Measurements from ENCODE around the gene D2HGDH. TPM values are rescaled to one million over a fixed set of nuclear protein-coding genes. Genes with fewer than 3 reads are reported as not detected.

D2HGDH gene
- total and polyA plus RNA-seq, 10 of the 15 experiments (the other 5 are each of a cell fraction or from before 2014, with no cell fraction given) = 0.52 to 32.1 (median 11.0) TPM

DNA sequence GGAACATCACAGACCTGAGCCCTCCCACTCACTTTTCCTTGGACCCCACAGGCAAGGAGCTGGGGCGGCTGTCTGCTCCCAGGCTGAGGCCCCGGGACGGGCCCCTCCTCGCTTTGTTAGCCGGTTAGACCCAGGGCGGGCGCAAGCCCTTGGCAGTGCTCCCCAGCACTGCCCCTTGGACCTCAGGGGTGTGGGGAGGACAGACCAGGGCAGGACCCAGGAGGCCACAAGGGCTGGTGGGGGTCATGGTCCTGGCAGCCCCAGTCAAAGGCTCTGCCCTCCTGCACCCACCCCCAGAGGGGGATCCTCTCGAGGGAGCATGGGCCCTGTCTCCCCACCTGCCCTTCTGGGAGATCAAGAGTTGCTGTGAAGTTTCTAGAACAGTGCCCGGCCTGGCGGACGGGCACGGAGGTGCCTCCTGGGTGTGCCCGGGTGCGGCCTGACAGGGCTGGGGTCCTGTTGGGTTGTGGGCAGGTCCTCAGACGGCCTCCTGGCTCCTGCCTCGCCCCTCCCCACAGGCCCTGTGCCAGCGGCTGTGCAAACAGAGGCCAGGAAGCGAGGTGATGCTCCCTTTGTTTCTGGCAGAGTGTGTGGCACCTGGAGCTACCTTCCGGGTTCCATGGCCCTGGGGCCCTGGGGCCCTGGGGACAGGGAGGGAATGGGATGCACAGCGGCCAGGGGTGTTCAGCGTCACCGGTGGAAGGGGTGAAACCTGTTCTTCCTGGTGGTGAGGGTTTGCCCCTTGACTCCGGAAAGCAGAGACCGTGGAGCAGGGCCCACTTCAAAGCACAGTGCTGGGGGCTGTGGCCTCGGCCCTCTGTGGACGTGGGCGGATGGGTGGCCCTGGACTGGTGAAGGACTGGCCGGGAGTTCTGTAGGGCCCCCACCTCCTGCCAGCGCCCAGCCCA, 39.3 kb downstream of the D2HGDH start:
- SMC1A ChIA-PET (ENCODE audit: uncharacterized antibody, unreplicated experiment) = interaction anchor here (0.6 to 1.0 kb wide), 3 partner anchors 8 to 17 kb away, joined by 3 read pairs; no protein-coding TSS in a partner anchor
- FAIRE-seq (no peak), DNase-seq (ENCODE audit: low read depth, low spot score) (no peak), ATAC-seq (no peak)
- no peak overlapping the region for H3K4me2 ChIP-seq (ENCODE audit: control insufficient read depth, insufficient read depth)
- H4K20me1 ChIP-seq (ENCODE audit: control insufficient read depth, insufficient read depth) = no peaks in the 10 kb centered on the region
- no peaks in the 10 kb centered on the region for H3K27me3 ChIP-seq (replicated peaks in 1 of 2; ENCODE audit: control insufficient read depth in 2 of 2, insufficient read depth in 2 of 2, low read length in 1 of 2)
- H3K9ac ChIP-seq (ENCODE audit: control insufficient read depth, insufficient read depth, low read length) = no peak overlapping the region
- POLR2A ChIA-PET = interaction anchor here (0.6 to 1.2 kb wide), 3 partner anchors 30 to 965 kb away, joined by 3 read pairs; no protein-coding TSS in a partner anchor
- no TSS peak for BruUV-seq (replicated peaks)
- no peak overlapping the region for H2AFZ ChIP-seq (ENCODE audit: control insufficient read depth, low read depth, low read length)
- intact Hi-C loops (cut with micrococcal nuclease; ENCODE audit: unreplicated experiment) = no loop called here
- H3K4me3 ChIP-seq = no peak overlapping the region
- TF ChIP-seq CHD4 (IDR thresholded peaks at IDR 0.05) = no peak
- TF ChIP-seq POLR2AphosphoS2 (IDR thresholded peaks at IDR 0.05; ENCODE audit: low read depth, low read length) = no peak
- no peak for TF ChIP-seq RAD21 (IDR thresholded peaks at IDR 0.05; ENCODE audit: insufficient read depth, low read depth, low read length)
- TF ChIP-seq, protein P1, sequence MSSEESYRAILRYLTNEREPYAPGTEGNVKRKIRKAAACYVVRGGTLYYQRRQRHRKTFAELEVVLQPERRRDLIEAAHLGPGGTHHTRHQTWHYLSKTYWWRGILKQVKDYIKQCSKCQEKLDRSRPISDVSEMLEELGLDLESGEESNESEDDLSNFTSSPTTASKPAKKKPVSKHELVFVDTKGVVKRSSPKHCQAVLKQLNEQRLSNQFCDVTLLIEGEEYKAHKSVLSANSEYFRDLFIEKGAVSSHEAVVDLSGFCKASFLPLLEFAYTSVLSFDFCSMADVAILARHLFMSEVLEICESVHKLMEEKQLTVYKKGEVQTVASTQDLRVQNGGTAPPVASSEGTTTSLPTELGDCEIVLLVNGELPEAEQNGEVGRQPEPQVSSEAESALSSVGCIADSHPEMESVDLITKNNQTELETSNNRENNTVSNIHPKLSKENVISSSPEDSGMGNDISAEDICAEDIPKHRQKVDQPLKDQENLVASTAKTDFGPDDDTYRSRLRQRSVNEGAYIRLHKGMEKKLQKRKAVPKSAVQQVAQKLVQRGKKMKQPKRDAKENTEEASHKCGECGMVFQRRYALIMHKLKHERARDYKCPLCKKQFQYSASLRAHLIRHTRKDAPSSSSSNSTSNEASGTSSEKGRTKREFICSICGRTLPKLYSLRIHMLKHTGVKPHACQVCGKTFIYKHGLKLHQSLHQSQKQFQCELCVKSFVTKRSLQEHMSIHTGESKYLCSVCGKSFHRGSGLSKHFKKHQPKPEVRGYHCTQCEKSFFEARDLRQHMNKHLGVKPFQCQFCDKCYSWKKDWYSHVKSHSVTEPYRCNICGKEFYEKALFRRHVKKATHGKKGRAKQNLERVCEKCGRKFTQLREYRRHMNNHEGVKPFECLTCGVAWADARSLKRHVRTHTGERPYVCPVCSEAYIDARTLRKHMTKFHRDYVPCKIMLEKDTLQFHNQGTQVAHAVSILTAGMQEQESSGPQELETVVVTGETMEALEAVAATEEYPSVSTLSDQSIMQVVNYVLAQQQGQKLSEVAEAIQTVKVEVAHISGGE (CRISPR knock-in tag; IDR thresholded peaks at IDR 0.05) = no peak
- no peak for TF ChIP-seq NFYB (IDR thresholded peaks at IDR 0.05; ENCODE audit: insufficient read depth, low read depth, low read length)
- no peak for TF ChIP-seq NFXL1 (IDR thresholded peaks at IDR 0.05; ENCODE audit: borderline replicate concordance)
- no peak for TF ChIP-seq BRCA1 (IDR thresholded peaks at IDR 0.05; ENCODE audit: low read depth, low read length)
- no peak for TF ChIP-seq SREBF1 (IDR thresholded peaks at IDR 0.05; ENCODE audit: low read length)
- TF ChIP-seq PAX5 (IDR thresholded peaks at IDR 0.05; ENCODE audit: borderline replicate concordance, low read depth, low read length) = no peak
- no peak for TF ChIP-seq JUND (IDR thresholded peaks at IDR 0.05; ENCODE audit: low read depth, low read length)
- TF ChIP-seq LARP7 (IDR thresholded peaks at IDR 0.05) = no peak
- no peak for TF ChIP-seq TBL1XR1 (IDR thresholded peaks at IDR 0.05; ENCODE audit: low read depth, low read length)
- no peak for TF ChIP-seq SPI1 (IDR thresholded peaks at IDR 0.05; ENCODE audit: borderline replicate concordance, insufficient read depth, low read depth, low read length)
- TF ChIP-seq, protein P2, sequence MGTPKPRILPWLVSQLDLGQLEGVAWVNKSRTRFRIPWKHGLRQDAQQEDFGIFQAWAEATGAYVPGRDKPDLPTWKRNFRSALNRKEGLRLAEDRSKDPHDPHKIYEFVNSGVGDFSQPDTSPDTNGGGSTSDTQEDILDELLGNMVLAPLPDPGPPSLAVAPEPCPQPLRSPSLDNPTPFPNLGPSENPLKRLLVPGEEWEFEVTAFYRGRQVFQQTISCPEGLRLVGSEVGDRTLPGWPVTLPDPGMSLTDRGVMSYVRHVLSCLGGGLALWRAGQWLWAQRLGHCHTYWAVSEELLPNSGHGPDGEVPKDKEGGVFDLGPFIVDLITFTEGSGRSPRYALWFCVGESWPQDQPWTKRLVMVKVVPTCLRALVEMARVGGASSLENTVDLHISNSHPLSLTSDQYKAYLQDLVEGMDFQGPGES (IDR thresholded peaks at IDR 0.05) = no peak
- no peak for TF ChIP-seq BACH1 (IDR thresholded peaks at IDR 0.05; ENCODE audit: borderline replicate concordance)
- TF ChIP-seq, protein P3, sequence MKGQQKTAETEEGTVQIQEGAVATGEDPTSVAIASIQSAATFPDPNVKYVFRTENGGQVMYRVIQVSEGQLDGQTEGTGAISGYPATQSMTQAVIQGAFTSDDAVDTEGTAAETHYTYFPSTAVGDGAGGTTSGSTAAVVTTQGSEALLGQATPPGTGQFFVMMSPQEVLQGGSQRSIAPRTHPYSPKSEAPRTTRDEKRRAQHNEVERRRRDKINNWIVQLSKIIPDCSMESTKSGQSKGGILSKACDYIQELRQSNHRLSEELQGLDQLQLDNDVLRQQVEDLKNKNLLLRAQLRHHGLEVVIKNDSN (IDR thresholded peaks at IDR 0.05; ENCODE audit: borderline replicate concordance, extremely low read length, insufficient read depth, low read depth, low read length) = no peak
- peaks cover 15% of the 10 kb centered on the region for H3K4me1 ChIP-seq (ENCODE audit: control insufficient read depth, insufficient read depth, low read length)
- no peaks in the 10 kb centered on the region for H3K36me3 ChIP-seq (ENCODE audit: control insufficient read depth in 2 of 2, insufficient read depth in 2 of 2, low read length in 1 of 2)
- RAD21 ChIA-PET (ENCODE audit: unreplicated experiment) = interaction anchor here (0.7 kb wide), 1 partner anchor 86 kb away, joined by 3 read pairs; no protein-coding TSS in a partner anchor
- in situ Hi-C loops (cut with MboI) = no loop called here
- H3K9me3 ChIP-seq (replicated peaks; ENCODE audit: control insufficient read depth, insufficient read depth, low read length) = no peaks in the 10 kb centered on the region
- H3K27ac ChIP-seq (ENCODE audit: control insufficient read depth, insufficient read depth) = no peak overlapping the region
- CTCF ChIA-PET = interaction anchor here (0.8 to 1.0 kb wide), 3 partner anchors 7 to 10 kb away, joined by 3 to 4 read pairs (median 3); no protein-coding TSS in a partner anchor
- H3K79me2 ChIP-seq (ENCODE audit: control insufficient read depth, insufficient read depth, low read length) = no peaks in the 10 kb centered on the region
- 77% methylated on average over 29 of the region's 29 CpGs for WGBS (ENCODE audit: insufficient coverage, insufficient replicate concordance, low lambda C conversion rate, missing lambda C conversion rate)
